HAP-1 (cell line): ENCODE results near the gene DNAJB4.
"Not testable (repeated sequence)": the region's sequence is repeated elsewhere in the genome, so short reads cannot be mapped to it uniquely, and the experiment has no call there.

Experiments
- DNase-seq, 2 experiments: peaks; one replicate each; pipeline ENCODE4 v3.0.0-alpha.2; 2016 to 2020; ENCODE audit warnings: low spot score in 2 of 2
- H3K27me3 ChIP-seq: fragments of 250-450 bp; sonication (Bioruptor Pico); 2 replicates; pipeline ENCODE4 v1.5.1; 2020; ENCODE audit warnings: low read depth, mild to moderate bottlenecking, moderate library complexity
- H3K36me3 ChIP-seq: fragments of 250-450 bp; sonication (Bioruptor Pico); replicated peaks from 2 replicates; pipeline ENCODE4 v1.5.1; 2020; ENCODE audit warnings: mild to moderate bottlenecking
- H3K4me1 ChIP-seq: fragments of 250-450 bp; sonication (Bioruptor Pico); 2 replicates; pipeline ENCODE4 v1.5.1; 2020; ENCODE audit warnings: mild to moderate bottlenecking
- H3K4me3 ChIP-seq: fragments of 250-450 bp; sonication (Bioruptor Pico); 2 replicates; pipeline ENCODE4 v1.5.1; 2020; ENCODE audit warnings: mild to moderate bottlenecking, moderate library complexity
- H3K9me3 ChIP-seq: fragments of 250-450 bp; sonication (Bioruptor Pico); 2 replicates; pipeline ENCODE4 v1.5.1; 2020; ENCODE audit warnings: mild to moderate bottlenecking, moderate library complexity
- in situ Hi-C: fragments of 300-500 bp; cut with MboI; formaldehyde crosslinking; loops from 3 replicates; pipeline ENCODE4 v1.14.3; 2020; ENCODE audit warnings: low sequenced_read_pairs, inconsistent platforms, mixed read lengths

The DNAJB4 gene

DNA sequence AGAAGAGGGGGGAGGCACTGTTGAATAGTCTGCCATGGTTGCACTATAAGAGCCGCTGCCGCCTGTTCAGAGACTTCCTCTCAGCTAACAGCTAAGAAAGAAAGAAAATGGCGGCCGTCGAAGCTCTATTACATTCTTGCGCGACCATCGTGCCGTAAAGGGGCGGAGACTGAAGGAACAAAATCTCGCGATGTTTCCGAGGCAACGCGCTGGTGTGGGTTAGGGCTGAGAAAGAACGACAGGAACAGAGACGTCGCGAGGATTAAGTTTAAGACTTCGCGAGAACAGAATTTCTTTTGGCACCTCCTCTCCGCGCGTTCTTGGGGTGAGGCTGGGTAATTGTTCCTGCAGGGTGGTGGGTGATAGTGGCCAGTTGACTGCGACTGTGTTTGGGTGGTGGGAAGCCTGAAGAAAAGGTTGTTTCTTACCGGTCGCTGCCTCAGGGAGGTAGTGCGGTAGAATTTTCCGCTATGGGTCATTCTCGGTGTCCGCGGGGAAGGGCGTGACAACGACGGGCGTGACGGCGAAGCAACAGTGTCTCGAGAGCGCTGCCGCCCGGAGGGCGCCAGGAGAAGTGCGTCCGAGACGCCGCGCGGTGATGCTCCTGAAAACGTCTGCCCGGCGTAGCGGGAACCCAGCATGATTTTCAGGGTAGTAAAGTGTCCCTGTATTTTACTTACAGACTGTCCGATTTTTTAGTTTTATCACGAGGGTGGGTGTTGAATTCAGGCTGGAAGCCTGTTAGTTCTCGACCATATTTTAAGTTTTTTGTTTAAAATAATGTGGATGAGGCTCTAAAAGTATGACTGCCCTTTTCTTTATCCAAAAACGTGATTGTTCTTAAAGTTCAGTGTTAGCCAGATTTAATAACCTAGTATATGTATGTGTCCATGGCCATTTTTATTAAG, 25.5 kb upstream of the DNAJB4 start, which contains the start of gene FUBP1:
Gene FUBP1, minus strand, starts transcription at position 104 of the 908 bp plus-strand sequence. Its CDS starts 68 bp downstream, at position 36.
- in situ Hi-C loops: no loop called here
- H3K27me3 ChIP-seq: no peaks in the 10 kb centered on the region
- peaks cover 32% of the 10 kb centered on the region for H3K4me1 ChIP-seq
- H3K36me3 ChIP-seq: peaks cover 24% of the 10 kb centered on the region
- peak; percentile 96 to 99 for DNase-seq
- no peaks in the 10 kb centered on the region for H3K9me3 ChIP-seq
- H3K4me3 ChIP-seq: peak within 1 kb of the TSS; percentile 63

DNA sequence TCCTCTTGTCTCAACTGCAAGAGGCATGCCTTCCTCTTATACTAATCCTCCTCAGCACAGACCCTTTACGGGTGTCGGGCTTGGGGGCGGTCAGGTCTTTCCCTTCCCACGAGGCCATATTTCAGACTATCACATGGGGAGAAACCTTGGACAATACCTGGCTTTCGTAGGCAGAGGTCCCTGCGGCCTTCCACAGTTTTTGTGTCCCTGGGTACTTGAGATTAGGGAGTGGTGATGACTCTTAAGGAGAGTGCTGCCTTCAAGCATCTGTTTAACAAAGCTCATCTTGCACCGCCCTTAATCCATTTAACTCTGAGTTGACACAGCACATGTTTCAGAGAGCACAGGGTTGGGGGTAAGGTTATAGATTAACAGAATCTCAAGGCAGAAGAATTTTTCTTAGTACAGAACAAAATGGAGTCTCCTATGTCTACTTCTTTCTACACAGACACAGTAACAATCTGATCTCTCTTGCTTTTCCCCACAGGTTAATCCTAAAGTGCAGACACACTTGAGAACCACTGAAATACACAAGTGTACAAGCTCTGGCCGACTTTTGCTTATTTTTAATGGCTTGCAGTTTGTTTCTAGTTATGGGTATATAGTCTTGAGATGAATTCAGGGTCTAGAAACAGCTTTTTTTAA, 21.3 kb upstream of the DNAJB4 start:
- peak in 1 of 2 experiments; percentile 79 for DNase-seq
- H3K27me3 ChIP-seq, H3K4me3 ChIP-seq, H3K9me3 ChIP-seq, in situ Hi-C loops, H3K36me3 ChIP-seq: not testable (repeated sequence)
- H3K4me1 ChIP-seq: peaks cover 31% of the 10 kb centered on the region

DNA sequence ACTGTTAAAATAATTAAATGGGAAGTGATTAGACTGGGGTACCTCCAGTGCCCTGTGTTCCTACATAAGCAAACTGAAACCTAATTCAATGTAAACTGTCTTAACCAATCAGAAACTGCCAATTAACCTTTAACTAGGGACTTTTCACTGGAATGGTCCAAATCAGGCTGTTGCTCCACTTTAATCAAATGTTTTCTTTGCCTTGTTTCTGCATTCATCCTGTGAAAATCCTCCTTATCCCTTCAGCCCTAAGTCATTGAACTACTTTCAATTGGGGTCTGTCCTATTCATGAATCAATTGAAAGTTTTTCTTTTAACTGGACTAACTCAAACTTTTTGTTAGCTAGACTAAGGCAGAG, 20.8 kb upstream of the DNAJB4 start:
- Histone ChIP-seq H3K36me3 (peaks cover 7% of the 10 kb centered on the region), H3K4me3 (no peak overlapping the region), H3K27me3 (no peaks in the 10 kb centered on the region), H3K4me1 (peaks cover 31% of the 10 kb centered on the region), H3K9me3 (no peaks in the 10 kb centered on the region)
- in situ Hi-C loops: no loop called here
- DNase-seq: peak in 1 of 2 experiments; percentile 47

DNA sequence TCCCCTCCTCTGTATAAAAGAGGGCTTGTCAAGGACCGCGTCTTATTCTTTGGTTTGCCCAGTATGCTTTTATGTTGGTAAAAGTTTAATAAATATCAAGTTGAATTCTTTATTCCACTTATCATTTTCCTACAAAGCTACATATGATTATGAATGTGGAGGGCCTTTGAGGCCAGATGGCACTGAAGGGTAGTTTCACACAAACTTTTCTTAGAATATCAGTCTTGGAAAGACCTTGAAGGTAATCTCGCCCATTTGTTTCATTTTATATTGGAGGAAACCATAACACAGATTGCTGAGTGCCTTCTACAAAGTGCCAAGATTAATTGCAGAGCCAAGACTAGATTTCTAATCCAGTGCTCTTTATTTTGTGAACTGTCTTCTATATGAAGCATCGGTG, 20.1 kb upstream of the DNAJB4 start:
- no peak overlapping the region for H3K4me3 ChIP-seq
- in situ Hi-C loops: no loop called here
- H3K36me3 ChIP-seq: peaks cover 7% of the 10 kb centered on the region
- peaks cover 31% of the 10 kb centered on the region for H3K4me1 ChIP-seq
- no peaks in the 10 kb centered on the region for H3K27me3 ChIP-seq
- no peak for DNase-seq
- H3K9me3 ChIP-seq: no peaks in the 10 kb centered on the region

DNA sequence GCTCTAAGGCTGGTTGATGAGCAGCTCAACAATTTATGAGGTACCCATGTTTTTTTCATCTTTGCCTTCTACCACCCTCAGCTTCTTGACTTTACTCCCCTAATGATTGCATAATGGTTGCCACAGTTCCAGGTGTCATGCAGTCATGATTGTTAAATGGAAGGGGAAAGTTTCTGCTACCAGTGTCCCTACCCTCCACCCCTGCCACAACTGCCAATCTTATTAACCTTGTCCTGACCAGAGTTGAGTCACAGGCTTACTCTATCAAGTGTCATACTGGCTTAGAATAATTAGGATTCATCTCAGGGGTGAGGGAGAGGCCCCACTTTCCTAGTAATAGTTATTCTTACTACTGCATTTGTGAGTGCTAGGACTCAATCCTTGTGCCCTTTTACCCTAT, 17.9 kb upstream of the DNAJB4 start:
- H3K4me1 ChIP-seq: peaks cover 25% of the 10 kb centered on the region
- peaks cover 7% of the 10 kb centered on the region for H3K36me3 ChIP-seq
- no peaks in the 10 kb centered on the region for H3K9me3 ChIP-seq
- in situ Hi-C loops: no loop called here
- no peak overlapping the region for H3K4me3 ChIP-seq
- no peak for DNase-seq
- no peaks in the 10 kb centered on the region for H3K27me3 ChIP-seq

DNA sequence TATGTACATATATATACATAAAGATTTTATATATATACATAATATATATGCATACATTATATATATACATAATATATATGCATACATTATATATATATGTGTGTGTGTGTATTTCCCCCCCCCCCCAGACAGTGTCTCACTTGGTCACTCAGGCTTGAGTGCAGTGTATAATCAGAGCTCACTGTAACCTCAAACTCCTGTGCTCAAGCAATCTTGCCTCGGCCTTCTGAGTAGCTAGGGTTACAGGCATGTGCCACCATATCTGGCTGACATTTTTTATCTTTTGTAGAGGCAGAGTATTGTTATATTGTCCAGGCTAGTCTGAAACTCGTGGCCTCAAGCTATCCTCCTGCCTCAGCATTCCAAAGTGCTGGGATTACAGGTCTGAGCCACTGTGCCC, 16.8 kb upstream of the DNAJB4 start:
- Histone ChIP-seq H3K9me3 (no peaks in the 10 kb centered on the region), H3K36me3 (peaks cover 7% of the 10 kb centered on the region), H3K4me1 (peaks cover 17% of the 10 kb centered on the region), H3K27me3 (no peaks in the 10 kb centered on the region), H3K4me3 (no peak overlapping the region)
- in situ Hi-C loops: no loop called here
- DNase-seq: no peak

DNA sequence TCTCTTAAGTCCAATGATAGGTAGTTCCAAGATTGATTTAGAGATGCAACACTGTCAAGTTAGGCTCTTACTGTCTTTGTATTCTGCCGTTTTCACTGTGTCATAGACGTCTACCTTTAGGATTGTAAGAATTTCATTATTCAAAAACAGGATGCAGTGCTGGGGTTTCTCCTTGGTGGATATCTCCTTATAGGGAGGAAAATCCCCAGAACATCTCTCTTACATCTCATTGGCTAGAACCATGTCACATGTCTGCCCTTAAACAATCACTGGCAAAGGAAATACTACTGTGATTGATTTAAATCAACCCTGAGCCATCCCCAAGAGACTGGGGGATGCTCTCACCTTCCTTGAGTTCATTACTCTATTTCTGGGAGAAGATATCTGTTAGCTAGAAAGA, 15.0 kb upstream of the DNAJB4 start:
- Histone ChIP-seq H3K27me3 (no peaks in the 10 kb centered on the region), H3K4me3 (no peak overlapping the region), H3K36me3 (peaks cover 16% of the 10 kb centered on the region), H3K9me3 (no peaks in the 10 kb centered on the region), H3K4me1 (peaks cover 4% of the 10 kb centered on the region)
- DNase-seq: no peak
- in situ Hi-C loops: no loop called here

DNA sequence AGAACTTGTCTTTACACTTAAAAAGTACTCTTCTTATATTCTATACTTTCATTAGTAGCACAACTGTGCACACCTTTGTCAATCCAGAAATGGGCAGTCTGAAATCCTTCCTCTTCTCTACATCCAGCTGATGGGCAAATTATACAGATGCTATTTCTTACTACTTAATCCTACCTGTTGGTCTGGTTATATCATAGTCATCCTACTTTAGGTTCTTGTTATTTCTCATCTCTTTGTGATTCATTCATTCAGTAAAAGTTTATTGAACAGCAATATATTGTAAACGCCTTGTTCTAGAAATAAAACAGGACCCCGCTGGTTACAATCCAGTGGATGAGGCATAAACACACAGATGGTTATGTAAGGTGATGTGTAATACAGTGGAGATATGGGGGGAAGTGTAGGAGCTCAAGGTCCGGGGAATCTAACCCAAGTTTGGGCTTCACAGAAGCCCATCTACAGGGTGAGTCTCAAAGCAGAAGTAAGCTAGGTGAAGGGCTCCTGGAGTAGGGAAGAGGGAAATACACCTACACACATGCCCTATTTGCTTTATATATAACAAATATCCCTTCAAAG, 14.0 kb upstream of the DNAJB4 start:
- Histone ChIP-seq H3K36me3 (peaks cover 13% of the 10 kb centered on the region), H3K4me3 (no peak overlapping the region), H3K27me3 (no peaks in the 10 kb centered on the region), H3K4me1 (no peaks in the 10 kb centered on the region), H3K9me3 (no peaks in the 10 kb centered on the region)
- no peak for DNase-seq
- in situ Hi-C loops: no loop called here

DNA sequence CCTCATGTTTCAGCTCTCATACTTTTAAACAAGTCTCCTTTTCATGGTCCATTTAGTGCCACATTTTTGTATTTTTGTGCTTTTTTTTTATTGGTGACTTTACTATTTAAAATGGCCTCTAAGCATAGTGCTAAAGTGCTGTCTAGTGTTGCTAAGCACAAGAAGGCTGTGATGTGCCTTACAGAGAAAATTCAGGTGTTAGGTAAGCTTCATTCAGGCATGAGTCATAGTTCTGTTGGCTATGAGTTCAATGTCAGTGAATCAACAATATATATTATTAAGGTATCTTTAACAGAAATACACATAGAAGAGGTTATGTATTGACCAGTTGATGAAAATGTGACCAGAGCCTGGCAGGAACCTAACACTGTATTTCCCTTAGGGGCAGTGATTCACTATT, 13.1 kb upstream of the DNAJB4 start:
- H3K4me1 ChIP-seq: no peaks in the 10 kb centered on the region
- H3K36me3 ChIP-seq: peaks cover 13% of the 10 kb centered on the region
- H3K27me3 ChIP-seq: no peaks in the 10 kb centered on the region
- in situ Hi-C loops: no loop called here
- DNase-seq: no peak
- no peaks in the 10 kb centered on the region for H3K9me3 ChIP-seq
- H3K4me3 ChIP-seq: no peak overlapping the region

DNA sequence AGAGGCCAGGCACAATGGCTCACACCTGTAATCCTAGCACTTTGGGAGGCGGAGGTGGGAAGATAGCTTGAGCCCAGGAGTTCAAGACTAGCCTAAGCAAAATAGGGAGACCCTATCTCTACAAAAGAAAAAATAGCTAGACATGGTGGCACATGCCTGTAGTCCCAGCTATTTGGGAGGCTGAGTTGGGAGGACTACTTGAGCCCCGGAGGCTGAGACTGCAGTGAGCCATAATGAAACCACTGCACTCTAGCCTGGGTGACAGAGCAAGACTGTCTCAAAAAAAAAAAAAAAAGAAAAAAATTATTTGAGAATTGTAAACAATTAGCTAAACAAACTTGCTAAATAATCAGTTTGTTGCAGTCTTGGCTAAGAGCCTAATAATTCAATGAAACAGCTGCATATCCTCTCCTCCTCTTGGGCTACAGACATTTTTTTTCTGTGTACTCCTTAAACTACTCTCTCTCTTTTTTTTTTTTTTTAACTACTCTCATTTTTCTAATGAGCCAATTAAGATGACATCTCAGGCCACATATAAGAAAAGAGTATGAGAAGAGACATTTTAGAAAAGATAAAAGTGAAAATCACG, 10.5 kb upstream of the DNAJB4 start:
- Histone ChIP-seq H3K36me3 (peaks cover 13% of the 10 kb centered on the region), H3K9me3 (no peaks in the 10 kb centered on the region), H3K4me1 (no peaks in the 10 kb centered on the region), H3K4me3 (no peak overlapping the region), H3K27me3 (no peaks in the 10 kb centered on the region)
- DNase-seq: no peak
- in situ Hi-C loops: no loop called here

DNA sequence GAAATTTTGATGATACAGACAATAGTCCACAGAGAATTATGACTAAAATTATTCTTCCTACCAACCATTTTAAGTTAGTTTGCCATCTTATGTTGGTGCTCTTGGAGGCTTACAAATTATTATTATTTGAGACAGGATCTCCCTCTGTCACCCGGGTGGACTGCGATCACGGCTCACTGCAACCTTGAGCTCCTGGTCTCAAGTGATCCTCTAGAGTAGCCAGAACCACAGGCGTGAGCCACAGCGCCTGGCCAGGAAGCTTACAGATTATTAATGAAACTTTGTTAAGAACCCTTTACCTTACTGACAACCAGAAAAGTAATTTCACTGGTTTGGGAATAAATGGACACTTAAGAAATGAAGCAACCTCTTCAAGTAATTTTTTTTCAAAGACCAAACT, 8.0 kb upstream of the DNAJB4 start:
- Histone ChIP-seq H3K36me3 (peaks cover 13% of the 10 kb centered on the region), H3K9me3 (no peaks in the 10 kb centered on the region), H3K4me3 (no peak overlapping the region), H3K27me3 (no peaks in the 10 kb centered on the region), H3K4me1 (no peaks in the 10 kb centered on the region)
- in situ Hi-C loops: no loop called here
- no peak for DNase-seq

DNA sequence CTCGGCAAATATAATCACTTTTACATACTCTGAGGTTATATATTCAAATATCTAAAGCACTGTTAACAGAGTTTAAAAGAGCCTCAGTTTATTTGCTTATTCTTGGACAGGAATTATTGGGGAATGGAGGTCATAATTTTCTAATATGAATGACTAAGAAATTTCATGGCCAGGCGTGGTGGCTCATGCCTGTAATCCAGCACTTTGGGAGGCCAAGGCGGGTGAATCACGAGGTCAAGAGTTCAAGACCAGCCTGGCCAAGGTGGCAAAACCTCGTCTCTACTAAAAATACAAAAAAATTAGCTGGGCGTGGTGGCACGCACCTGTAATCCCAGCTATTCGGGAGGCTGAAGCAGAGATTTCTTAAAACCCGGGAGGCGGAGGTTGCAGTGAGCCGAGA, 4.2 kb upstream of the DNAJB4 start:
- in situ Hi-C loops, H3K27me3 ChIP-seq, H3K9me3 ChIP-seq, DNase-seq, H3K4me3 ChIP-seq, H3K36me3 ChIP-seq: not testable (repeated sequence)
- H3K4me1 ChIP-seq: peaks cover 21% of the 10 kb centered on the region

DNA sequence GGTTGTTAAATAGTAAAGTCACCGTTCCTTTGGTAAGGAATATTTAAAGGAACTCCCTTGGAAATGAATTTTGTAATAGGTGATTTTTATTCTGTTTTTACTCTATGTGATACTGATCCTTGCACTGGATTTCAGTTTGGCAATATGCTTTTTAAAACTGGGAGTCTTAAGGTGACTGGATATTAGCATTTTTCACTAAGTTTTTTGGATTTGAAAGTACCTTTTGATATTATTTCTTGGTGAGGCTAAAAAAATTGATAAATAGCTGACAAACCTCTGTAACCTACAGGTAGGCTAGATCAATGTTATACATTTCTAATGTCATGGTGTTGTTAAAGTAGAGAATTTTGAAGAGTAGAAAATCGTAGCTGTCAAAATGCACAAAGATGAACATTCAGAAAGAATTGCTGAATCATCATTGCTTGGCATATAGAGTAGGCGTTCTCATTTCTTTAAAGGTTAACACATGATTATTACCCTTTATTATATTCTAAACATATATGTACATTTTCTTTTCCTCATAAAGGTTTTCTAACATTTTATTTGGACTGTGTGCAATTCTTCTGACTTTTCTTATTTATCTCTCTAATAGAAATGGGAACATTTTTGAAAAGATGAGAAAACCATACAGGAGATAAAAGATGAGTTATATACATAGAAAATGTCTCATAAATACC, 1.5 kb upstream of the DNAJB4 start:
- in situ Hi-C loops: no loop called here
- DNase-seq: peak in 1 of 2 experiments; percentile 29
- Histone ChIP-seq H3K4me1 (peaks cover 24% of the 10 kb centered on the region), H3K36me3 (no peaks in the 10 kb centered on the region), H3K4me3 (no peak overlapping the region), H3K9me3 (no peaks in the 10 kb centered on the region), H3K27me3 (no peaks in the 10 kb centered on the region)
